H1 (cell line): ENCODE measurements around the gene COTL1. TPM values are rescaled to one million over a fixed set of nuclear protein-coding genes. Genes with fewer than 3 reads are reported as not detected.

Experiments used
- CTCF ChIA-PET: fragments of 300-600 bp; sonication (Branson Sonifier 250); formaldehyde crosslinking; loops from one replicate; lab custom pipeline; 2021; ENCODE audit not compliant: partially characterized antibody; lab: Charles Lee
- POLR2A ChIA-PET: fragments of 300-600 bp; sonication (Branson Sonifier 250); formaldehyde crosslinking; loops from one replicate; lab custom pipeline; 2021; ENCODE audit warnings: inconsistent platforms; ENCODE audit not compliant: partially characterized antibody; lab: Charles Lee
- DNase-seq, 2 experiments: peaks; one replicate each; pipeline versions ENCODE4 v3.0.0 to v3.0.0-alpha.2; 2010 to 2022; ENCODE audit warnings: low spot score in 2 of 2, low read depth in 1 of 2, mixed read lengths in 1 of 2
- FAIRE-seq: peaks from 2 replicates; lab custom pipeline; 2011; peaks lifted over from hg19 to GRCh38; lab: Jason Lieb, UNC
- H2AFZ ChIP-seq: 2 replicates; pipeline ENCODE4 v1.8.1; 2012; ENCODE audit warnings: low read length, inconsistent platforms
- H2AK5ac ChIP-seq: 2 replicates; pipeline ENCODE4 v1.6.1; 2013; ENCODE audit warnings: low read depth, low read length
- H2BK120ac ChIP-seq: replicated peaks from 2 replicates; pipeline ENCODE3; 2013; ENCODE audit warnings: low read depth, low read length, inconsistent platforms
- H2BK12ac ChIP-seq: 2 replicates; pipeline ENCODE4 v1.6.1; 2013; ENCODE audit warnings: low read depth, low read length
- H2BK15ac ChIP-seq: 2 replicates; pipeline ENCODE4 v1.6.1; 2013; ENCODE audit warnings: low read length
- H2BK20ac ChIP-seq: 2 replicates; pipeline ENCODE4 v1.6.1; 2013; ENCODE audit warnings: low read length
- H2BK5ac ChIP-seq: 2 replicates; pipeline ENCODE4 v1.6.1; 2013; ENCODE audit warnings: low read depth, low read length
- H3K14ac ChIP-seq: 2 replicates; pipeline ENCODE4 v1.6.1; 2013; ENCODE audit warnings: inconsistent platforms; ENCODE audit not compliant: insufficient read length
- H3K18ac ChIP-seq: 2 replicates; pipeline ENCODE4 v1.6.1; 2013; ENCODE audit warnings: low read length; ENCODE audit errors: extremely low read depth
- H3K23ac ChIP-seq: 2 replicates; pipeline ENCODE4 v1.6.1; 2013; ENCODE audit warnings: inconsistent platforms; ENCODE audit not compliant: insufficient read length
- H3K23me2 ChIP-seq: 2 replicates; pipeline ENCODE4 v1.6.1; 2013; ENCODE audit warnings: low read depth, low read length
- H3K27ac ChIP-seq: 2 replicates; pipeline ENCODE4 v1.6.1; 2011; ENCODE audit warnings: low read depth, low read length, inconsistent platforms
- H3K27me3 ChIP-seq, 4 experiments: replicated peaks in 1 of 4; 1 replicate in 1 of 4; 2 replicates in 3 of 4; pipeline versions ENCODE4 v1.6.1 to v1.8.1; 2011 to 2013; ENCODE audit warnings: low read length in 3 of 4, mild to moderate bottlenecking in 3 of 4, inconsistent platforms in 2 of 4, mixed read lengths in 2 of 4, moderate library complexity in 1 of 4; ENCODE audit not compliant: control insufficient read depth in 3 of 4, insufficient read depth in 3 of 4; ENCODE audit errors: extremely low read depth in 1 of 4
- H3K36me3 ChIP-seq, 4 experiments: 2 replicates each; pipeline versions ENCODE4 v1.6.1 to v1.8.1; 2011 to 2013; ENCODE audit warnings: mild to moderate bottlenecking in 4 of 4, low read length in 3 of 4, moderate library complexity in 2 of 4, control low read depth in 1 of 4, inconsistent platforms in 1 of 4; ENCODE audit not compliant: insufficient read depth in 4 of 4, control insufficient read depth in 2 of 4
- H3K4ac ChIP-seq: replicated peaks from 2 replicates; pipeline ENCODE3; 2013; ENCODE audit warnings: low read length, low read depth, mixed read lengths, inconsistent platforms; ENCODE audit not compliant: insufficient read length
- H3K4me1 ChIP-seq, 4 experiments: replicated peaks in 1 of 4; 1 replicate in 1 of 4; 2 replicates in 3 of 4; pipeline versions ENCODE4 v1.6.1 to v1.8.1; 2011 to 2013; ENCODE audit warnings: low read length in 3 of 4, inconsistent platforms in 2 of 4, mixed read lengths in 1 of 4; ENCODE audit not compliant: insufficient read depth in 4 of 4, control insufficient read depth in 3 of 4
- H3K4me2 ChIP-seq, 2 experiments: 2 replicates each; pipeline versions ENCODE4 v1.6.1 to v1.8.1; 2011 to 2013; ENCODE audit warnings: low read depth in 2 of 2, low read length in 2 of 2, control low read depth in 1 of 2, inconsistent platforms in 1 of 2, mild to moderate bottlenecking in 1 of 2; ENCODE audit not compliant: insufficient read depth in 1 of 2
- H3K4me3 ChIP-seq, 4 experiments: fragments of 200-600, 300-600 bp in 1 of 4; sonication (generic), shearing (Covaris generic), sonication (Bioruptor Twin) in 1 of 4; 2 replicates each; pipeline versions ENCODE4 v1.5.1 to v1.8.1; 2011 to 2016; ENCODE audit warnings: low read length in 4 of 4, low read depth in 3 of 4, control low read depth in 2 of 4, inconsistent platforms in 2 of 4, mild to moderate bottlenecking in 2 of 4, mixed read lengths in 1 of 4, moderate library complexity in 1 of 4; ENCODE audit not compliant: insufficient read depth in 2 of 4; ENCODE audit errors: extremely low read depth in 1 of 4
- H3K56ac ChIP-seq: replicated peaks from 2 replicates; pipeline ENCODE3; 2013; ENCODE audit warnings: low read depth, mild to moderate bottlenecking, mixed read lengths, low read length, inconsistent platforms; ENCODE audit not compliant: insufficient read length
- H3K79me1 ChIP-seq: 2 replicates; pipeline ENCODE4 v1.6.1; 2013; ENCODE audit warnings: low read depth, low read length, control low read depth
- H3K79me2 ChIP-seq, 2 experiments: 2 replicates each; pipeline versions ENCODE4 v1.6.1 to v1.8.1; 2012 to 2013; ENCODE audit warnings: low read length in 2 of 2, mild to moderate bottlenecking in 2 of 2, inconsistent platforms in 1 of 2; ENCODE audit not compliant: insufficient read depth in 2 of 2, control insufficient read depth in 1 of 2
- H3K9ac ChIP-seq, 4 experiments: replicated peaks in 1 of 4; 1 replicate in 1 of 4; 2 replicates in 3 of 4; pipeline versions ENCODE4 v1.6.1 to v1.8.1; 2011 to 2013; ENCODE audit warnings: low read depth in 3 of 4, low read length in 3 of 4, control low read depth in 2 of 4, mild to moderate bottlenecking in 2 of 4, moderate library complexity in 2 of 4, inconsistent platforms in 1 of 4; ENCODE audit errors: extremely low read depth in 1 of 4
- H3K9me3 ChIP-seq, 2 experiments: 2 replicates each; pipeline versions ENCODE4 v1.6.1 to v1.8.1; 2012 to 2013; ENCODE audit warnings: mild to moderate bottlenecking in 2 of 2, moderate library complexity in 2 of 2, control low read depth in 1 of 2, inconsistent platforms in 1 of 2, low read depth in 1 of 2, low read length in 1 of 2, mixed read lengths in 1 of 2; ENCODE audit not compliant: insufficient read depth in 2 of 2
- H4K20me1 ChIP-seq, 2 experiments: replicated peaks in 1 of 2; 2 replicates each; pipeline versions ENCODE3 to v1.8.1; 2011 to 2013; ENCODE audit warnings: inconsistent platforms in 2 of 2, low read length in 2 of 2, mild to moderate bottlenecking in 1 of 2; ENCODE audit not compliant: insufficient read depth in 2 of 2, control insufficient read depth in 1 of 2
- H4K5ac ChIP-seq: 2 replicates; pipeline ENCODE4 v1.6.1; 2013; ENCODE audit warnings: low read length, low read depth, mixed read lengths, inconsistent platforms; ENCODE audit not compliant: insufficient read length
- H4K8ac ChIP-seq: 2 replicates; pipeline ENCODE4 v1.8.0; 2013; ENCODE audit warnings: mild to moderate bottlenecking, moderate library complexity, low read length, inconsistent platforms; ENCODE audit not compliant: insufficient read depth; ENCODE audit errors: extremely low read depth
- H4K91ac ChIP-seq: replicated peaks from 2 replicates; pipeline ENCODE3; 2013; ENCODE audit warnings: low read length, mixed read lengths, inconsistent platforms; ENCODE audit not compliant: insufficient read length
- ATF3 ChIP-seq: IDR thresholded peaks from 2 replicates; pipeline ENCODE4 v1.6.1; 2011; ENCODE audit warnings: low read depth, mild to moderate bottlenecking, low read length; ENCODE audit not compliant: insufficient read depth
- WGBS, 2 experiments: shearing (Covaris generic) in 1 of 2; methylation state at CpG; one replicate each; pipeline versions ENCODE4 v1.1.6 to v1.1.7; 2013 to 2015; ENCODE audit warnings: low lambda C conversion rate in 2 of 2, mixed read lengths in 2 of 2, inconsistent platforms in 1 of 2, low coverage in 1 of 2, missing lambda C conversion rate in 1 of 2; ENCODE audit not compliant: insufficient replicate concordance in 2 of 2, insufficient coverage in 1 of 2, insufficient read length in 1 of 2; ENCODE audit errors: extremely low coverage in 1 of 2, missing lambda C conversion rate in 1 of 2; 5-methylcytosine and 5-hydroxymethylcytosine counted together
- polyA plus RNA-seq, 7 experiments: library from polyadenylated mRNA; depleted of rRNA in 3 of 7; stranded (reverse) in 5 of 7; unstranded in 2 of 7; fragments of >200 nt in 5 of 7; fragments of 200-250 nt in 2 of 7; gene quantifications; 1 replicate in 5 of 7; 2 replicates in 1 of 7; 4 replicates in 1 of 7; pipeline versions ENCODE4 v1.2.1 to v1.2.3, GENCODE V29; 2011 to 2013; ENCODE audit warnings: missing spikeins in 2 of 7, mixed read lengths in 2 of 7
- total RNA-seq: library from RNA; stranded (reverse); fragmentation: NEBNext Ultra II Directional; extraction: Animal tissue kit (Norgen Biotek cat#: 25700); gene quantifications from 2 replicates; pipeline ENCODE4 v1.2.1, GENCODE V29; 2021

The COTL1 gene
- total and polyA plus RNA-seq, 2 of the 8 experiments (the other 6 are each of a cell fraction or from before 2014, with no cell fraction given): 59.2 to 183 TPM

GRCh38 chr16:84603940-84604339 is 13.9 kb downstream of the COTL1 start:
- H2AK5ac ChIP-seq: no peak overlapping the region
- no peak overlapping the region for H3K9ac ChIP-seq
- ChIA-PET CTCF (interaction anchor here (1.1 to 1.8 kb wide), 2 partner anchors 36 to 98 kb away, joined by 3 to 5 read pairs; no protein-coding TSS in a partner anchor), POLR2A (interaction anchor here (2.4 kb wide), 1 partner anchor 13 kb away, joined by 11 read pairs; no protein-coding TSS in a partner anchor)
- H2BK120ac ChIP-seq: no peak overlapping the region
- no peak overlapping the region for H2BK15ac ChIP-seq
- no peak for TF ChIP-seq ATF3
- H3K4me2 ChIP-seq: no peak overlapping the region
- H4K20me1 ChIP-seq: peaks cover 17 to 21% of the 10 kb centered on the region in 2 experiments
- peaks cover 0 to 3% (median 1%) of the 10 kb centered on the region in 4 experiments; a peak in 3 of 7 replicates for H3K27me3 ChIP-seq
- H3K23ac ChIP-seq: no peak overlapping the region
- H3K23me2 ChIP-seq: 0 out of 2 replicates have a peak, but pooled peaks cover 2% of the 10 kb centered on the region
- H3K79me1 ChIP-seq: peaks cover 6% of the 10 kb centered on the region; the same call in 1 of the 2 replicates
- FAIRE-seq: no peak
- no peak overlapping the region for H2BK20ac ChIP-seq
- no peaks in the 10 kb centered on the region for H3K36me3 ChIP-seq
- H3K79me2 ChIP-seq: peaks cover 0 to 53% of the 10 kb centered on the region in 2 experiments; a peak in 2 of 4 replicates
- H4K5ac ChIP-seq: no peak overlapping the region
- no peak overlapping the region for H2AFZ ChIP-seq
- H3K27ac ChIP-seq: no peak overlapping the region
- no peak for DNase-seq
- no peak overlapping the region for H3K14ac ChIP-seq
- H2BK12ac ChIP-seq: no peak overlapping the region
- H3K18ac ChIP-seq: no peak overlapping the region
- no peak overlapping the region for H3K4ac ChIP-seq
- no peak overlapping the region for H3K4me3 ChIP-seq
- no peak overlapping the region for H4K8ac ChIP-seq
- no peak overlapping the region for H2BK5ac ChIP-seq
- no peak overlapping the region for H4K91ac ChIP-seq
- peaks cover 3 to 7% of the 10 kb centered on the region in 2 experiments; a peak in 2 of 4 replicates for H3K9me3 ChIP-seq
- H3K4me1 ChIP-seq: peaks cover 4 to 34% (median 24%) of the 10 kb centered on the region in 4 experiments
- H3K56ac ChIP-seq: no peak overlapping the region
- no CpG with 5 or more reads among the region's 10 CpGs for WGBS, 2 experiments
